ENCODE measurements around the gene CEP85L.

The CEP85L gene

GRCh38 chr6:118674772-118675171 lies 23.4 kb upstream of the CEP85L start:
- Mint-ChIP-seq H3K4me3 (no peak overlapping the region), H3K4me1 (peaks cover 52% of the 10 kb centered on the region), H3K9me3 (no peaks in the 10 kb centered on the region), H3K36me3 (ENCODE audit: insufficient read depth) (peaks cover 1% of the 10 kb centered on the region), H3K27ac (ENCODE audit: low read depth) (no peak overlapping the region), H3K27me3 (no peaks in the 10 kb centered on the region)
- DNase-seq (ENCODE audit: low spot score in 2 of 2) (no peak), ATAC-seq (replicated peaks; ENCODE audit: extremely low read depth, poor library complexity, severe bottlenecking) (no peak)

- no peak for DNase-seq (ENCODE audit: low spot score in 2 of 2)
- Mint-ChIP-seq H3K36me3 (ENCODE audit: insufficient read depth) (peaks cover 1% of the 10 kb centered on the region), H3K27me3 (no peaks in the 10 kb centered on the region), H3K27ac (ENCODE audit: low read depth) (no peak overlapping the region), H3K4me3 (no peak overlapping the region), H3K4me1 (peaks cover 54% of the 10 kb centered on the region), H3K9me3 (no peaks in the 10 kb centered on the region)
- ATAC-seq (replicated peaks; ENCODE audit: extremely low read depth, poor library complexity, severe bottlenecking) = no peak
Observed at GRCh38 chr6:118672678-118673077, 21.3 kb upstream of the CEP85L start.

GRCh38 chr6:118669561-118669960 lies 18.2 kb upstream of the CEP85L start:
- Mint-ChIP-seq H3K9me3 (no peaks in the 10 kb centered on the region), H3K36me3 (ENCODE audit: insufficient read depth) (peaks cover 1% of the 10 kb centered on the region), H3K4me3 (no peak overlapping the region), H3K4me1 (peaks cover 65% of the 10 kb centered on the region), H3K27me3 (no peaks in the 10 kb centered on the region), H3K27ac (ENCODE audit: low read depth) (no peak overlapping the region)
- no peak for DNase-seq (ENCODE audit: low spot score in 2 of 2)
- no peak for ATAC-seq (replicated peaks; ENCODE audit: extremely low read depth, poor library complexity, severe bottlenecking)

GRCh38 chr6:118668761-118669385 lies 17.5 kb upstream of the CEP85L start:
- peaks cover 72% of the 10 kb centered on the region for H3K4me1 Mint-ChIP-seq
- no peak overlapping the region for H3K4me3 Mint-ChIP-seq
- ATAC-seq (replicated peaks; ENCODE audit: extremely low read depth, poor library complexity, severe bottlenecking) = no peak
- no peak for DNase-seq (ENCODE audit: low spot score in 2 of 2)
- H3K27ac Mint-ChIP-seq (ENCODE audit: low read depth) = no peak overlapping the region
- peaks cover 6% of the 10 kb centered on the region for H3K36me3 Mint-ChIP-seq (ENCODE audit: insufficient read depth)
- no peaks in the 10 kb centered on the region for H3K27me3 Mint-ChIP-seq
- H3K9me3 Mint-ChIP-seq = no peaks in the 10 kb centered on the region

- H3K27me3 Mint-ChIP-seq = no peaks in the 10 kb centered on the region
- H3K27ac Mint-ChIP-seq (ENCODE audit: low read depth) = no peak overlapping the region
- H3K9me3 Mint-ChIP-seq = no peaks in the 10 kb centered on the region
- no peak overlapping the region for H3K4me3 Mint-ChIP-seq
- H3K4me1 Mint-ChIP-seq = peaks cover 66% of the 10 kb centered on the region
- peaks cover 7% of the 10 kb centered on the region for H3K36me3 Mint-ChIP-seq (ENCODE audit: insufficient read depth)
- ATAC-seq (replicated peaks; ENCODE audit: extremely low read depth, poor library complexity, severe bottlenecking) (no peak), DNase-seq (ENCODE audit: low spot score in 2 of 2) (no peak)
Observed at GRCh38 chr6:118667988-118668387, 16.6 kb upstream of the CEP85L start.

- H3K27ac Mint-ChIP-seq (ENCODE audit: low read depth) = peak overlapping the region; percentile 82
- peaks cover 11% of the 10 kb centered on the region for H3K36me3 Mint-ChIP-seq (ENCODE audit: insufficient read depth)
- peaks cover 64% of the 10 kb centered on the region for H3K4me1 Mint-ChIP-seq
Observed at GRCh38 chr6:118665011-118665410, 13.6 kb upstream of the CEP85L start.

GRCh38 chr6:118663993-118664985 lies 12.9 kb upstream of the CEP85L start:
- ATAC-seq (replicated peaks; ENCODE audit: extremely low read depth, poor library complexity, severe bottlenecking) (no peak), DNase-seq (ENCODE audit: low spot score in 2 of 2) (no peak)
- Mint-ChIP-seq H3K4me1 (peaks cover 66% of the 10 kb centered on the region), H3K27ac (ENCODE audit: low read depth) (peak overlapping the region; percentile 82), H3K4me3 (peak overlapping the region; percentile 73), H3K9me3 (no peaks in the 10 kb centered on the region), H3K36me3 (ENCODE audit: insufficient read depth) (peaks cover 11% of the 10 kb centered on the region), H3K27me3 (no peaks in the 10 kb centered on the region)

More at GRCh38 chr6:118665011-118665410, 13.6 kb upstream of the CEP85L start:
- Mint-ChIP-seq H3K27me3 (no peaks in the 10 kb centered on the region), H3K9me3 (no peaks in the 10 kb centered on the region), H3K4me3 (peak overlapping the region; percentile 73)
- DNase-seq (ENCODE audit: low spot score in 2 of 2) (no peak), ATAC-seq (replicated peaks; ENCODE audit: extremely low read depth, poor library complexity, severe bottlenecking) (no peak)

- ATAC-seq (replicated peaks; ENCODE audit: extremely low read depth, poor library complexity, severe bottlenecking) (no peak), DNase-seq (ENCODE audit: low spot score in 2 of 2) (no peak)
- H3K36me3 Mint-ChIP-seq (ENCODE audit: insufficient read depth) = peaks cover 11% of the 10 kb centered on the region
- no peaks in the 10 kb centered on the region for H3K9me3 Mint-ChIP-seq
- H3K4me1 Mint-ChIP-seq = peaks cover 51% of the 10 kb centered on the region
- no peak overlapping the region for H3K27ac Mint-ChIP-seq (ENCODE audit: low read depth)
- no peaks in the 10 kb centered on the region for H3K27me3 Mint-ChIP-seq
- no peak overlapping the region for H3K4me3 Mint-ChIP-seq
Observed at GRCh38 chr6:118661831-118662230, 10.4 kb upstream of the CEP85L start.

- peak overlapping the region; percentile 6 for H3K4me3 Mint-ChIP-seq
- DNase-seq (ENCODE audit: low spot score in 2 of 2) = peak; percentile 37 to 61
- no peaks in the 10 kb centered on the region for H3K27me3 Mint-ChIP-seq
- peaks cover 13% of the 10 kb centered on the region for H3K36me3 Mint-ChIP-seq (ENCODE audit: insufficient read depth)
- peak overlapping the region; percentile 69 for H3K27ac Mint-ChIP-seq (ENCODE audit: low read depth)
- peaks cover 56% of the 10 kb centered on the region for H3K4me1 Mint-ChIP-seq
- no peaks in the 10 kb centered on the region for H3K9me3 Mint-ChIP-seq
- peak; percentile 75 for ATAC-seq (replicated peaks; ENCODE audit: extremely low read depth, poor library complexity, severe bottlenecking)
Observed at GRCh38 chr6:118660218-118660569, 8.8 kb upstream of the CEP85L start.

- ATAC-seq (replicated peaks; ENCODE audit: extremely low read depth, poor library complexity, severe bottlenecking) (no peak), DNase-seq (ENCODE audit: low spot score in 2 of 2) (no peak)
- H3K27me3 Mint-ChIP-seq = no peaks in the 10 kb centered on the region
- H3K9me3 Mint-ChIP-seq = no peaks in the 10 kb centered on the region
- peak overlapping the region; percentile 6 for H3K4me3 Mint-ChIP-seq
- H3K4me1 Mint-ChIP-seq = peaks cover 52% of the 10 kb centered on the region
- H3K27ac Mint-ChIP-seq (ENCODE audit: low read depth) = peak overlapping the region; percentile 69
- H3K36me3 Mint-ChIP-seq (ENCODE audit: insufficient read depth) = peaks cover 13% of the 10 kb centered on the region
Observed at GRCh38 chr6:118659513-118660217, 8.3 kb upstream of the CEP85L start.

GRCh38 chr6:118656847-118657451 lies 5.6 kb upstream of the CEP85L start:
- Mint-ChIP-seq H3K4me3 (peak overlapping the region; percentile 27), H3K4me1 (peaks cover 47% of the 10 kb centered on the region)
- DNase-seq (ENCODE audit: low spot score in 2 of 2) = no peak

GRCh38 chr6:118652051-118652615 lies 742 bp upstream of the CEP85L start:
- Mint-ChIP-seq H3K4me1 (peaks cover 41% of the 10 kb centered on the region), H3K9me3 (no peaks in the 10 kb centered on the region), H3K27ac (ENCODE audit: low read depth) (peak overlapping the region; percentile 90), H3K4me3 (peak overlapping the region; percentile 91), H3K36me3 (ENCODE audit: insufficient read depth) (peaks cover 12% of the 10 kb centered on the region), H3K27me3 (no peaks in the 10 kb centered on the region)
- ATAC-seq (replicated peaks; ENCODE audit: extremely low read depth, poor library complexity, severe bottlenecking) (no peak), DNase-seq (ENCODE audit: low spot score in 2 of 2) (no peak)

More at GRCh38 chr6:118656847-118657451, 5.6 kb upstream of the CEP85L start:
- no peaks in the 10 kb centered on the region for H3K9me3 Mint-ChIP-seq
- H3K27ac Mint-ChIP-seq (ENCODE audit: low read depth) = peak overlapping the region; percentile 42
- ATAC-seq (replicated peaks; ENCODE audit: extremely low read depth, poor library complexity, severe bottlenecking) = peak; percentile 51
- peaks cover 7% of the 10 kb centered on the region for H3K36me3 Mint-ChIP-seq (ENCODE audit: insufficient read depth)
- no peaks in the 10 kb centered on the region for H3K27me3 Mint-ChIP-seq
